GM10847 (cell line): ENCODE data around the gene PARVB.

Experiments
- POLR2A ChIP-seq: IDR thresholded peaks from 2 replicates; pipeline ENCODE4 v1.6.1; 2011; ENCODE audit not compliant: insufficient read length; ENCODE audit errors: extremely low read depth

The PARVB gene

GRCh38 chr22:43994006-43994405 is 30.1 kb upstream of the PARVB start:
- no peak for TF ChIP-seq POLR2A

GRCh38 chr22:43994416-43994815 is 29.7 kb upstream of the PARVB start:
- TF ChIP-seq POLR2A: no peak

- no peak for TF ChIP-seq POLR2A
Observed at GRCh38 chr22:43995057-43995685, 28.9 kb upstream of the PARVB start.

- no peak for TF ChIP-seq POLR2A
Observed at GRCh38 chr22:43995798-43996169, 28.3 kb upstream of the PARVB start.

- no peak for TF ChIP-seq POLR2A
Observed at GRCh38 chr22:43996170-43996980, 27.7 kb upstream of the PARVB start.

GRCh38 chr22:43996981-43997265 is 27.2 kb upstream of the PARVB start:
- TF ChIP-seq POLR2A: no peak

- TF ChIP-seq POLR2A: no peak
Observed at GRCh38 chr22:43998679-43999264, 25.3 kb upstream of the PARVB start.

- TF ChIP-seq POLR2A: no peak
Observed at GRCh38 chr22:43999378-43999777, 24.7 kb upstream of the PARVB start.

GRCh38 chr22:44000123-44000522 is 24.0 kb upstream of the PARVB start:
- TF ChIP-seq POLR2A: no peak

GRCh38 chr22:44001521-44001920 is 22.6 kb upstream of the PARVB start:
- TF ChIP-seq POLR2A: no peak

- TF ChIP-seq POLR2A: no peak
Observed at GRCh38 chr22:44002324-44002723, 21.8 kb upstream of the PARVB start.

- TF ChIP-seq POLR2A: no peak
Observed at GRCh38 chr22:44002997-44003396, 21.1 kb upstream of the PARVB start.

- TF ChIP-seq POLR2A: no peak
Observed at GRCh38 chr22:44003405-44004103, 20.5 kb upstream of the PARVB start.

- TF ChIP-seq POLR2A: no peak
Observed at GRCh38 chr22:44004104-44004460, 20.0 kb upstream of the PARVB start.

- TF ChIP-seq POLR2A: no peak
Observed at GRCh38 chr22:44005524-44005923, 18.6 kb upstream of the PARVB start.

- TF ChIP-seq POLR2A: no peak
Observed at GRCh38 chr22:44012162-44012561, 11.9 kb upstream of the PARVB start.

- no peak for TF ChIP-seq POLR2A
Observed at GRCh38 chr22:44012591-44012990, 11.5 kb upstream of the PARVB start.

GRCh38 chr22:44014241-44014640 is 9.9 kb upstream of the PARVB start:
- TF ChIP-seq POLR2A: no peak
